RKO (cell line): ENCODE measurements around the gene KCND3.

Source experiments
- DNase-seq: peaks from one replicate; pipeline ENCODE4 v3.0.0-alpha.2; 2016; ENCODE audit warnings: low spot score

Gene KCND3

GRCh38 chr1:111880881-111881837 is 108.3 kb downstream of the KCND3 start:
- DNase-seq, result no peak

GRCh38 chr1:111879081-111879480 is 110.4 kb downstream of the KCND3 start:
- DNase-seq, result no peak

GRCh38 chr1:111878649-111879048 is 110.8 kb downstream of the KCND3 start:
- no peak for DNase-seq

GRCh38 chr1:111878091-111878490 is 111.4 kb downstream of the KCND3 start:
- DNase-seq, result no peak

GRCh38 chr1:111876631-111877030 is 112.8 kb downstream of the KCND3 start:
- DNase-seq, result no peak

- no peak for DNase-seq
These were observed 113.8 kb downstream of the KCND3 start for GRCh38 chr1:111875640-111876039.

- DNase-seq, result no peak
These were observed 115.9 kb downstream of the KCND3 start for GRCh38 chr1:111873460-111874030.

GRCh38 chr1:111870181-111870580 is 119.3 kb downstream of the KCND3 start:
- no peak for DNase-seq

- no peak for DNase-seq
These were observed 121.5 kb downstream of the KCND3 start for GRCh38 chr1:111867868-111868440.

- peak; percentile 3 for DNase-seq
These were observed 124.6 kb downstream of the KCND3 start for GRCh38 chr1:111864862-111865261.

GRCh38 chr1:111863401-111863800 is 126.1 kb downstream of the KCND3 start:
- DNase-seq, result no peak

GRCh38 chr1:111862599-111862998 is 126.9 kb downstream of the KCND3 start:
- no peak for DNase-seq

- DNase-seq, result no peak
These were observed 127.9 kb downstream of the KCND3 start for GRCh38 chr1:111861523-111861922.

- DNase-seq, result no peak
These were observed 132.2 kb downstream of the KCND3 start for GRCh38 chr1:111857194-111857651.

- DNase-seq, result no peak
These were observed 132.9 kb downstream of the KCND3 start for GRCh38 chr1:111856411-111857185.

- DNase-seq, result no peak
These were observed 134.2 kb downstream of the KCND3 start for GRCh38 chr1:111855260-111855659.

GRCh38 chr1:111852261-111852721 is 137.2 kb downstream of the KCND3 start:
- no peak for DNase-seq

GRCh38 chr1:111851552-111851951 is 137.9 kb downstream of the KCND3 start:
- DNase-seq, result peak; percentile 3

GRCh38 chr1:111850109-111850508 is 139.4 kb downstream of the KCND3 start:
- DNase-seq, result no peak

- DNase-seq, result no peak
These were observed 140.5 kb downstream of the KCND3 start for GRCh38 chr1:111848852-111849545.

GRCh38 chr1:111847466-111847865 is 142.0 kb downstream of the KCND3 start:
- DNase-seq, result no peak
